Liver (tissue), 3 donors: Measurements from ENCODE around the gene FOXN4.

Experiments used
- EGR1 ChIP-seq, 2 donors: IDR thresholded peaks; 2 replicates each; pipeline ENCODE4 v1.6.1; 2016 to 2018; ENCODE audit warnings: antibody characterized with exemption in 2 of 2, low read depth in 2 of 2
- GABPA ChIP-seq, 2 donors: IDR thresholded peaks in 1 of 2; conservative IDR thresholded peaks in 1 of 2; 2 replicates each; pipeline ENCODE4 v1.6.1; 2016; ENCODE audit warnings: antibody characterized with exemption in 2 of 2, mild to moderate bottlenecking in 1 of 2, moderate library complexity in 1 of 2
- HNF4A ChIP-seq, 2 donors: conservative IDR thresholded peaks; 2 replicates each; pipeline ENCODE4 v1.6.1; 2016; ENCODE audit warnings: antibody characterized with exemption in 2 of 2, mild to moderate bottlenecking in 2 of 2
- HNF4G ChIP-seq: IDR thresholded peaks from 2 replicates; pipeline ENCODE4 v1.6.1; 2016; ENCODE audit warnings: antibody characterized with exemption
- JUND ChIP-seq, 2 donors: IDR thresholded peaks; 2 replicates each; pipeline ENCODE4 v1.6.1; 2016; ENCODE audit warnings: antibody characterized with exemption in 2 of 2
- RAD21 ChIP-seq, 2 donors: IDR thresholded peaks; 2 replicates each; pipeline ENCODE4 v1.6.1; 2016; ENCODE audit warnings: antibody characterized with exemption in 2 of 2, mild to moderate bottlenecking in 2 of 2
- RXRA ChIP-seq, 2 donors: IDR thresholded peaks; 2 replicates each; pipeline ENCODE4 v1.6.1; 2017 to 2018; ENCODE audit warnings: antibody characterized with exemption in 2 of 2, mild to moderate bottlenecking in 1 of 2
- TAF1 ChIP-seq: conservative IDR thresholded peaks from 2 replicates; pipeline ENCODE4 v1.6.1; 2016; ENCODE audit warnings: antibody characterized with exemption, mild to moderate bottlenecking
- YY1 ChIP-seq: IDR thresholded peaks from 2 replicates; pipeline ENCODE4 v1.6.1; 2016; ENCODE audit warnings: antibody characterized with exemption, mild to moderate bottlenecking
- TF ChIP-seq, protein P1 (sequence below): fragments of 150-350 bp; IDR thresholded peaks from 2 replicates; pipeline ENCODE4 v1.5.1; 2017; ENCODE audit warnings: improper control_type of control experiment, low read depth, low read length; ENCODE audit not compliant: missing input control
- TF ChIP-seq, protein P2 (sequence below): IDR thresholded peaks from 2 replicates; pipeline ENCODE4 v1.6.1; 2016; ENCODE audit warnings: antibody characterized with exemption
- TF ChIP-seq, protein P3 (sequence below): IDR thresholded peaks from 2 replicates; pipeline ENCODE4 v1.6.1; 2016; ENCODE audit warnings: antibody characterized with exemption
- TF ChIP-seq, protein P4 (sequence below): IDR thresholded peaks from 2 replicates; pipeline ENCODE4 v1.6.1; 2016; ENCODE audit warnings: antibody characterized with exemption, mild to moderate bottlenecking
- donor health status: healthy.
- donor health status: healthy.

DNA sequence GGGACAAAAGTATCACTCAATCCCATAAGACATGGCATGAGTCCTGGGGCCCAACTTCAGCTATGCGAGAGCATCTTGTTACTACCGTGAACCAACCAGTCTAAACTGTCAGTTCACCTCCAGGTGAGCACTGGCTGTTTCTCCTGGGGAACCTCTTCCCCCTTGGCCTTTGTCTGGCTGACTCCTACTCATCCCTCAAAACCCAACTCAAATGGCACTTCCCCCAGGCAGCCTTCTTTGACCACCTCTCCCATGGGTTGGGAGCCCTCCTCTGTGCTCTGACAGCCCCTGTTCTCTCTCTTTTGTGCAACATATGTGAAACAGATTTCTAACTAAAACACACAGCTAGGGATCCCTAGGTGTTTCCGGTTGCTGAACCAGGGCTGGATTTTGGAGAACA is 37.7 kb downstream of the FOXN4 start:
- no peak for TF ChIP-seq JUND (IDR thresholded peaks at IDR 0.05)
- TF ChIP-seq, protein P1, sequence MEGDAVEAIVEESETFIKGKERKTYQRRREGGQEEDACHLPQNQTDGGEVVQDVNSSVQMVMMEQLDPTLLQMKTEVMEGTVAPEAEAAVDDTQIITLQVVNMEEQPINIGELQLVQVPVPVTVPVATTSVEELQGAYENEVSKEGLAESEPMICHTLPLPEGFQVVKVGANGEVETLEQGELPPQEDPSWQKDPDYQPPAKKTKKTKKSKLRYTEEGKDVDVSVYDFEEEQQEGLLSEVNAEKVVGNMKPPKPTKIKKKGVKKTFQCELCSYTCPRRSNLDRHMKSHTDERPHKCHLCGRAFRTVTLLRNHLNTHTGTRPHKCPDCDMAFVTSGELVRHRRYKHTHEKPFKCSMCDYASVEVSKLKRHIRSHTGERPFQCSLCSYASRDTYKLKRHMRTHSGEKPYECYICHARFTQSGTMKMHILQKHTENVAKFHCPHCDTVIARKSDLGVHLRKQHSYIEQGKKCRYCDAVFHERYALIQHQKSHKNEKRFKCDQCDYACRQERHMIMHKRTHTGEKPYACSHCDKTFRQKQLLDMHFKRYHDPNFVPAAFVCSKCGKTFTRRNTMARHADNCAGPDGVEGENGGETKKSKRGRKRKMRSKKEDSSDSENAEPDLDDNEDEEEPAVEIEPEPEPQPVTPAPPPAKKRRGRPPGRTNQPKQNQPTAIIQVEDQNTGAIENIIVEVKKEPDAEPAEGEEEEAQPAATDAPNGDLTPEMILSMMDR, result no peak
- TF ChIP-seq RXRA (IDR thresholded peaks at IDR 0.05), result no peak
- TF ChIP-seq GABPA (IDR thresholded peaks at IDR 0.05 in 1 of 2, conservative IDR thresholded peaks at IDR 0.05 in 1 of 2), result no peak
- no peak for TF ChIP-seq RAD21 (IDR thresholded peaks at IDR 0.05)
- TF ChIP-seq EGR1 (IDR thresholded peaks at IDR 0.05; ENCODE audit: low read depth in 2 of 2), result no peak
- TF ChIP-seq, protein P2, sequence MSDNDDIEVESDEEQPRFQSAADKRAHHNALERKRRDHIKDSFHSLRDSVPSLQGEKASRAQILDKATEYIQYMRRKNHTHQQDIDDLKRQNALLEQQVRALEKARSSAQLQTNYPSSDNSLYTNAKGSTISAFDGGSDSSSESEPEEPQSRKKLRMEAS, result no peak
- TF ChIP-seq, protein P3, sequence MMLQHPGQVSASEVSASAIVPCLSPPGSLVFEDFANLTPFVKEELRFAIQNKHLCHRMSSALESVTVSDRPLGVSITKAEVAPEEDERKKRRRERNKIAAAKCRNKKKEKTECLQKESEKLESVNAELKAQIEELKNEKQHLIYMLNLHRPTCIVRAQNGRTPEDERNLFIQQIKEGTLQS, result no peak
- TF ChIP-seq, protein P4, sequence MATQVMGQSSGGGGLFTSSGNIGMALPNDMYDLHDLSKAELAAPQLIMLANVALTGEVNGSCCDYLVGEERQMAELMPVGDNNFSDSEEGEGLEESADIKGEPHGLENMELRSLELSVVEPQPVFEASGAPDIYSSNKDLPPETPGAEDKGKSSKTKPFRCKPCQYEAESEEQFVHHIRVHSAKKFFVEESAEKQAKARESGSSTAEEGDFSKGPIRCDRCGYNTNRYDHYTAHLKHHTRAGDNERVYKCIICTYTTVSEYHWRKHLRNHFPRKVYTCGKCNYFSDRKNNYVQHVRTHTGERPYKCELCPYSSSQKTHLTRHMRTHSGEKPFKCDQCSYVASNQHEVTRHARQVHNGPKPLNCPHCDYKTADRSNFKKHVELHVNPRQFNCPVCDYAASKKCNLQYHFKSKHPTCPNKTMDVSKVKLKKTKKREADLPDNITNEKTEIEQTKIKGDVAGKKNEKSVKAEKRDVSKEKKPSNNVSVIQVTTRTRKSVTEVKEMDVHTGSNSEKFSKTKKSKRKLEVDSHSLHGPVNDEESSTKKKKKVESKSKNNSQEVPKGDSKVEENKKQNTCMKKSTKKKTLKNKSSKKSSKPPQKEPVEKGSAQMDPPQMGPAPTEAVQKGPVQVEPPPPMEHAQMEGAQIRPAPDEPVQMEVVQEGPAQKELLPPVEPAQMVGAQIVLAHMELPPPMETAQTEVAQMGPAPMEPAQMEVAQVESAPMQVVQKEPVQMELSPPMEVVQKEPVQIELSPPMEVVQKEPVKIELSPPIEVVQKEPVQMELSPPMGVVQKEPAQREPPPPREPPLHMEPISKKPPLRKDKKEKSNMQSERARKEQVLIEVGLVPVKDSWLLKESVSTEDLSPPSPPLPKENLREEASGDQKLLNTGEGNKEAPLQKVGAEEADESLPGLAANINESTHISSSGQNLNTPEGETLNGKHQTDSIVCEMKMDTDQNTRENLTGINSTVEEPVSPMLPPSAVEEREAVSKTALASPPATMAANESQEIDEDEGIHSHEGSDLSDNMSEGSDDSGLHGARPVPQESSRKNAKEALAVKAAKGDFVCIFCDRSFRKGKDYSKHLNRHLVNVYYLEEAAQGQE, result no peak
- no peak for TF ChIP-seq YY1
- TF ChIP-seq HNF4G, result no peak
- TF ChIP-seq TAF1, result no peak
- no peak for TF ChIP-seq HNF4A (conservative IDR thresholded peaks at IDR 0.05)
